ENCODE data around the gene MRPS33. TPM values are rescaled to one million over a fixed set of nuclear protein-coding genes. Genes with fewer than 3 reads are reported as not detected.
A peak's percentile ranks its signal among the peaks of the same experiment; 100 is the strongest.

MRPS33 gene
- total and polyA plus RNA-seq, 2 of the 13 experiments (the other 11 are each of a cell fraction or from before 2014, with no cell fraction given): 50.9 to 91.0 TPM

DNA sequence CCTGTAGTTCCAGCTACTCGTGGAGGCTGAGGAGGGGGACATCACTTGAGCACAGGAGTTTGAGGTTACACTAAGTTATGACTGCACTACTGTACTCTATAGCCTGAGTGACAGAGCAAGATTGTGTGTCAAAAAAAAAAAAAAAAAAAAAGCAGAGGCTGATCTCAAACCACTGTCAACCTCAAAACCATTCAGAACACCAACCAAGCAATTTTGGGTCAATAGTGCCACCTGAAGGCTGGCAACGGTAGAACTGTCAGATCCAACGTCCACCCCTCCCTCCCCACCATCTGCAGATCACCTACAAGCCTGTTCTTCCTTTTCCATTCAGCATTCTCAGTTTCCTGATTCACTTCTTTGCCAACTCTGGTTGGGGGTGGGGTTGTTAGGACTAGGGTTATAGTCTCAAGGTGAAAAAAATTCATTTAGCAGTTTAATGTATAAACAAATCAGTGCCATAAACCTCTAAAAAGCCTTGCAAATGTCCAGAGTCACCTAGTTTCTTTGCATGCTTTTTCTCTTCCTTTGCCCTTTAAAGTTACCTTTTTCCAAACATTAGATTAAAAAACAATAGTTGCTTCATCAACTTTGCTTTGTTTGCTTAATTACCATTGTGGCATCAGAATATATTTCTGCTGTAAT, 2.6 kb downstream of the MRPS33 start (continued):
- TF ChIP-seq, protein P1, sequence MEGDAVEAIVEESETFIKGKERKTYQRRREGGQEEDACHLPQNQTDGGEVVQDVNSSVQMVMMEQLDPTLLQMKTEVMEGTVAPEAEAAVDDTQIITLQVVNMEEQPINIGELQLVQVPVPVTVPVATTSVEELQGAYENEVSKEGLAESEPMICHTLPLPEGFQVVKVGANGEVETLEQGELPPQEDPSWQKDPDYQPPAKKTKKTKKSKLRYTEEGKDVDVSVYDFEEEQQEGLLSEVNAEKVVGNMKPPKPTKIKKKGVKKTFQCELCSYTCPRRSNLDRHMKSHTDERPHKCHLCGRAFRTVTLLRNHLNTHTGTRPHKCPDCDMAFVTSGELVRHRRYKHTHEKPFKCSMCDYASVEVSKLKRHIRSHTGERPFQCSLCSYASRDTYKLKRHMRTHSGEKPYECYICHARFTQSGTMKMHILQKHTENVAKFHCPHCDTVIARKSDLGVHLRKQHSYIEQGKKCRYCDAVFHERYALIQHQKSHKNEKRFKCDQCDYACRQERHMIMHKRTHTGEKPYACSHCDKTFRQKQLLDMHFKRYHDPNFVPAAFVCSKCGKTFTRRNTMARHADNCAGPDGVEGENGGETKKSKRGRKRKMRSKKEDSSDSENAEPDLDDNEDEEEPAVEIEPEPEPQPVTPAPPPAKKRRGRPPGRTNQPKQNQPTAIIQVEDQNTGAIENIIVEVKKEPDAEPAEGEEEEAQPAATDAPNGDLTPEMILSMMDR (CRISPR knock-in tag; IDR thresholded peaks at IDR 0.05): peak; percentile 86
- no peak for TF ChIP-seq TSC22D2 (CRISPR knock-in tag; IDR thresholded peaks at IDR 0.05; ENCODE audit: borderline replicate concordance)
- TF ChIP-seq, protein P2, sequence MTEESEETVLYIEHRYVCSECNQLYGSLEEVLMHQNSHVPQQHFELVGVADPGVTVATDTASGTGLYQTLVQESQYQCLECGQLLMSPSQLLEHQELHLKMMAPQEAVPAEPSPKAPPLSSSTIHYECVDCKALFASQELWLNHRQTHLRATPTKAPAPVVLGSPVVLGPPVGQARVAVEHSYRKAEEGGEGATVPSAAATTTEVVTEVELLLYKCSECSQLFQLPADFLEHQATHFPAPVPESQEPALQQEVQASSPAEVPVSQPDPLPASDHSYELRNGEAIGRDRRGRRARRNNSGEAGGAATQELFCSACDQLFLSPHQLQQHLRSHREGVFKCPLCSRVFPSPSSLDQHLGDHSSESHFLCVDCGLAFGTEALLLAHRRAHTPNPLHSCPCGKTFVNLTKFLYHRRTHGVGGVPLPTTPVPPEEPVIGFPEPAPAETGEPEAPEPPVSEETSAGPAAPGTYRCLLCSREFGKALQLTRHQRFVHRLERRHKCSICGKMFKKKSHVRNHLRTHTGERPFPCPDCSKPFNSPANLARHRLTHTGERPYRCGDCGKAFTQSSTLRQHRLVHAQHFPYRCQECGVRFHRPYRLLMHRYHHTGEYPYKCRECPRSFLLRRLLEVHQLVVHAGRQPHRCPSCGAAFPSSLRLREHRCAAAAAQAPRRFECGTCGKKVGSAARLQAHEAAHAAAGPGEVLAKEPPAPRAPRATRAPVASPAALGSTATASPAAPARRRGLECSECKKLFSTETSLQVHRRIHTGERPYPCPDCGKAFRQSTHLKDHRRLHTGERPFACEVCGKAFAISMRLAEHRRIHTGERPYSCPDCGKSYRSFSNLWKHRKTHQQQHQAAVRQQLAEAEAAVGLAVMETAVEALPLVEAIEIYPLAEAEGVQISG (CRISPR knock-in tag; IDR thresholded peaks at IDR 0.05): peak; percentile 69; the same call in 1 of the 2 replicates
- TF ChIP-seq, protein P3, sequence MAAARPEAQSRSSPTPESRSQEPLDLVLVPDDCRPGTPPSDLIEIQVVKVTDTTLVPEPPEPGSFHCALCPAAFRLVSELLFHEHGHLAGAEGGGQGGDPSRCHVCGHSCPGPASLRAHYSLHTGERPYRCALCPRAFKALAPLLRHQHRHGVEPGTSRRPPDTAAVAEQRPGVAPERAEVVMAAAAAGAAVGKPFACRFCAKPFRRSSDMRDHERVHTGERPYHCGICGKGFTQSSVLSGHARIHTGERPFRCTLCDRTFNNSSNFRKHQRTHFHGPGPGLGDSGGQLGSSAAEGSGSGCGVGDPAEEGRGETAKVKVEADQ (CRISPR knock-in tag; IDR thresholded peaks at IDR 0.05; ENCODE audit: borderline replicate concordance): no peak
- no peak for TF ChIP-seq PHF20 (CRISPR knock-in tag; IDR thresholded peaks at IDR 0.05)
- TF ChIP-seq, protein P4, sequence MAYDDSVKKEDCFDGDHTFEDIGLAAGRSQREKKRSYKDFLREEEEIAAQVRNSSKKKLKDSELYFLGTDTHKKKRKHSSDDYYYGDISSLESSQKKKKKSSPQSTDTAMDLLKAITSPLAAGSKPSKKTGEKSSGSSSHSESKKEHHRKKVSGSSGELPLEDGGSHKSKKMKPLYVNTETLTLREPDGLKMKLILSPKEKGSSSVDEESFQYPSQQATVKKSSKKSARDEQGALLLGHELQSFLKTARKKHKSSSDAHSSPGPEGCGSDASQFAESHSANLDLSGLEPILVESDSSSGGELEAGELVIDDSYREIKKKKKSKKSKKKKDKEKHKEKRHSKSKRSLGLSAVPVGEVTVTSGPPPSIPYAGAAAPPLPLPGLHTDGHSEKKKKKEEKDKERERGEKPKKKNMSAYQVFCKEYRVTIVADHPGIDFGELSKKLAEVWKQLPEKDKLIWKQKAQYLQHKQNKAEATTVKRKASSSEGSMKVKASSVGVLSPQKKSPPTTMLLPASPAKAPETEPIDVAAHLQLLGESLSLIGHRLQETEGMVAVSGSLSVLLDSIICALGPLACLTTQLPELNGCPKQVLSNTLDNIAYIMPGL (CRISPR knock-in tag; IDR thresholded peaks at IDR 0.05; ENCODE audit: borderline replicate concordance in 1 of 2, low read depth in 1 of 2): peak in 1 of 2 experiments; percentile 66; a peak in 1 of 4 replicates

Data from HepG2 (cell line).